ENCODE results near the gene SRPK3.

Gene SRPK3

DNA sequence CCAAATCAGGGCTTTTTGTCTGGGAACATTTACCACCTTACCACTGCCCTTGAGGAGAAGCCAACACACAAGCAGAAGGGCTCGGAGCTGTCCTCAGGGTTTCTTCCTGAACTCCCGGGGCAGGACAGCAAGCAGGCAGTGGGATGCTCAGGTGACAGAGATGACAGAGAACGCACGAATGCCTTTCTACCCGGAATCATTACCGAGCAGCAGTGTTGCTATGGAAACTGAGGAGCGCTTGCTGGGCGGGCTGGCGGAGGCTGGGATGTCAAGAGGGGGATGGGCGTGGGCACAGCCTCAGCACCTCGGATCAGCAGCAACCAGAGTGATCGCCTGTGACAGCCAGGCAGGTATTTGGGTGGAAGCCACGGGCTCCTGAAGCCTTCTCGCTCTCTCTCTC is 31.4 kb downstream of the SRPK3 start:
- TF ChIP-seq EZH2 (IDR thresholded peaks at IDR 0.05; ENCODE audit: borderline replicate concordance, low read length): no peak
- TF ChIP-seq, protein P1, sequence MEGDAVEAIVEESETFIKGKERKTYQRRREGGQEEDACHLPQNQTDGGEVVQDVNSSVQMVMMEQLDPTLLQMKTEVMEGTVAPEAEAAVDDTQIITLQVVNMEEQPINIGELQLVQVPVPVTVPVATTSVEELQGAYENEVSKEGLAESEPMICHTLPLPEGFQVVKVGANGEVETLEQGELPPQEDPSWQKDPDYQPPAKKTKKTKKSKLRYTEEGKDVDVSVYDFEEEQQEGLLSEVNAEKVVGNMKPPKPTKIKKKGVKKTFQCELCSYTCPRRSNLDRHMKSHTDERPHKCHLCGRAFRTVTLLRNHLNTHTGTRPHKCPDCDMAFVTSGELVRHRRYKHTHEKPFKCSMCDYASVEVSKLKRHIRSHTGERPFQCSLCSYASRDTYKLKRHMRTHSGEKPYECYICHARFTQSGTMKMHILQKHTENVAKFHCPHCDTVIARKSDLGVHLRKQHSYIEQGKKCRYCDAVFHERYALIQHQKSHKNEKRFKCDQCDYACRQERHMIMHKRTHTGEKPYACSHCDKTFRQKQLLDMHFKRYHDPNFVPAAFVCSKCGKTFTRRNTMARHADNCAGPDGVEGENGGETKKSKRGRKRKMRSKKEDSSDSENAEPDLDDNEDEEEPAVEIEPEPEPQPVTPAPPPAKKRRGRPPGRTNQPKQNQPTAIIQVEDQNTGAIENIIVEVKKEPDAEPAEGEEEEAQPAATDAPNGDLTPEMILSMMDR (IDR thresholded peaks at IDR 0.05; ENCODE audit: low read length): no peak
- H3K9me2 ChIP-seq (ENCODE audit: low read depth, low read length): no peaks in the 10 kb centered on the region
- no peaks in the 10 kb centered on the region for H3F3A ChIP-seq (ENCODE audit: insufficient read depth, low read length)
- H3K9ac ChIP-seq (ENCODE audit: low read length): no peak overlapping the region
- no peaks in the 10 kb centered on the region for H3K79me2 ChIP-seq (ENCODE audit: insufficient read depth, low read length)
- H3K9me3 ChIP-seq (ENCODE audit: low read length): no peaks in the 10 kb centered on the region
- no peak overlapping the region for H3K4me3 ChIP-seq (ENCODE audit: low read depth, low read length, poor library complexity, severe bottlenecking)
- H3K36me3 ChIP-seq (ENCODE audit: insufficient read depth, low read length): no peaks in the 10 kb centered on the region
- H3K4me2 ChIP-seq (ENCODE audit: low read length): no peak overlapping the region
- H4K20me1 ChIP-seq (ENCODE audit: insufficient read depth, low read length): no peaks in the 10 kb centered on the region
- no peaks in the 10 kb centered on the region for H3K4me1 ChIP-seq (ENCODE audit: insufficient read depth, low read length, severe bottlenecking)
- no peak overlapping the region for H3K27ac ChIP-seq (ENCODE audit: low read depth, low read length, poor library complexity, severe bottlenecking)
- no peak overlapping the region for H2AFZ ChIP-seq (ENCODE audit: low read length)
- H3K27me3 ChIP-seq (ENCODE audit: insufficient read depth, low read length): no peaks in the 10 kb centered on the region

DNA sequence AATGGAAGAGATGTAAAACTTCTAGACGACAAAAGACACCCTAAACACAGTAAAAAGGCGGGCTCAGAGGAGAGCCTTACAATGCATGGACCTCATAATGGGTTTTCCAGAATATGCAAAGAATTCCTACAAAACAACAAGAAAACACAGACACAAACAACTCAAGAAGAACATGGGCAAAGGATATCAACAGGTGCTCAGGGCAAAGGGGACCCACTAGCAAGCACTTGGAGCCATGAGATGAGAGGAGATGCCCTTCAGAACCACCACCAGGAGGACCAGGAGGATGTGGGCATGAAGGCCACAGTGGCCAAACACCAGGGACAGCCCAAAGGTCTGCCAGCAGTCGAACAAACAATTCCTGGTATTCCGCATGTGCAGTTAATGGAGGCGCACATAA is 32.3 kb downstream of the SRPK3 start:
- H3K9ac ChIP-seq (ENCODE audit: low read length): no peak overlapping the region
- H3K9me2 ChIP-seq (ENCODE audit: low read depth, low read length): no peaks in the 10 kb centered on the region
- TF ChIP-seq, protein P1 (IDR thresholded peaks at IDR 0.05; ENCODE audit: low read length): no peak
- no peak for TF ChIP-seq EZH2 (IDR thresholded peaks at IDR 0.05; ENCODE audit: borderline replicate concordance, low read length)
- H3K4me1 ChIP-seq (ENCODE audit: insufficient read depth, low read length, severe bottlenecking): no peaks in the 10 kb centered on the region
- H4K20me1 ChIP-seq (ENCODE audit: insufficient read depth, low read length): no peaks in the 10 kb centered on the region
- H3K4me3 ChIP-seq (ENCODE audit: low read depth, low read length, poor library complexity, severe bottlenecking): no peak overlapping the region
- H3K79me2 ChIP-seq (ENCODE audit: insufficient read depth, low read length): no peaks in the 10 kb centered on the region
- H3F3A ChIP-seq (ENCODE audit: insufficient read depth, low read length): no peaks in the 10 kb centered on the region
- H3K9me3 ChIP-seq (ENCODE audit: low read length): no peaks in the 10 kb centered on the region
- no peak overlapping the region for H2AFZ ChIP-seq (ENCODE audit: low read length)
- H3K27ac ChIP-seq (ENCODE audit: low read depth, low read length, poor library complexity, severe bottlenecking): no peak overlapping the region
- H3K4me2 ChIP-seq (ENCODE audit: low read length): no peak overlapping the region
- H3K36me3 ChIP-seq (ENCODE audit: insufficient read depth, low read length): no peaks in the 10 kb centered on the region
- H3K27me3 ChIP-seq (ENCODE audit: insufficient read depth, low read length): no peaks in the 10 kb centered on the region

- no peaks in the 10 kb centered on the region for H3K4me1 ChIP-seq (ENCODE audit: insufficient read depth, low read length, severe bottlenecking)
Measured at GRCh38 chrX:153814591-153815315, 33.9 kb downstream of the SRPK3 start.

More at GRCh38 chrX:153814591-153815315, 33.9 kb downstream of the SRPK3 start:
- no peak for TF ChIP-seq EZH2 (IDR thresholded peaks at IDR 0.05; ENCODE audit: borderline replicate concordance, low read length)
- TF ChIP-seq, protein P1 (IDR thresholded peaks at IDR 0.05; ENCODE audit: low read length): no peak
- H3K9me3 ChIP-seq (ENCODE audit: low read length): no peaks in the 10 kb centered on the region
- H3K27ac ChIP-seq (ENCODE audit: low read depth, low read length, poor library complexity, severe bottlenecking): no peak overlapping the region
- no peaks in the 10 kb centered on the region for H3K9me2 ChIP-seq (ENCODE audit: low read depth, low read length)
- no peaks in the 10 kb centered on the region for H3K79me2 ChIP-seq (ENCODE audit: insufficient read depth, low read length)
- H3F3A ChIP-seq (ENCODE audit: insufficient read depth, low read length): no peaks in the 10 kb centered on the region
- H3K36me3 ChIP-seq (ENCODE audit: insufficient read depth, low read length): no peaks in the 10 kb centered on the region
- H3K9ac ChIP-seq (ENCODE audit: low read length): no peak overlapping the region
- no peak overlapping the region for H3K4me2 ChIP-seq (ENCODE audit: low read length)
- no peak overlapping the region for H2AFZ ChIP-seq (ENCODE audit: low read length)
- no peaks in the 10 kb centered on the region for H4K20me1 ChIP-seq (ENCODE audit: insufficient read depth, low read length)
- H3K4me3 ChIP-seq (ENCODE audit: low read depth, low read length, poor library complexity, severe bottlenecking): no peak overlapping the region
- no peaks in the 10 kb centered on the region for H3K27me3 ChIP-seq (ENCODE audit: insufficient read depth, low read length)
